Measurements from ENCODE around the gene HSD17B2. TPM values are rescaled to one million over a fixed set of nuclear protein-coding genes. Genes with fewer than 3 reads are reported as not detected.
A peak's percentile ranks its signal among the peaks of the same experiment; 100 is the strongest.

The HSD17B2 gene
- total RNA-seq, 1 donor from 2014 or later: 47.8 TPM

DNA sequence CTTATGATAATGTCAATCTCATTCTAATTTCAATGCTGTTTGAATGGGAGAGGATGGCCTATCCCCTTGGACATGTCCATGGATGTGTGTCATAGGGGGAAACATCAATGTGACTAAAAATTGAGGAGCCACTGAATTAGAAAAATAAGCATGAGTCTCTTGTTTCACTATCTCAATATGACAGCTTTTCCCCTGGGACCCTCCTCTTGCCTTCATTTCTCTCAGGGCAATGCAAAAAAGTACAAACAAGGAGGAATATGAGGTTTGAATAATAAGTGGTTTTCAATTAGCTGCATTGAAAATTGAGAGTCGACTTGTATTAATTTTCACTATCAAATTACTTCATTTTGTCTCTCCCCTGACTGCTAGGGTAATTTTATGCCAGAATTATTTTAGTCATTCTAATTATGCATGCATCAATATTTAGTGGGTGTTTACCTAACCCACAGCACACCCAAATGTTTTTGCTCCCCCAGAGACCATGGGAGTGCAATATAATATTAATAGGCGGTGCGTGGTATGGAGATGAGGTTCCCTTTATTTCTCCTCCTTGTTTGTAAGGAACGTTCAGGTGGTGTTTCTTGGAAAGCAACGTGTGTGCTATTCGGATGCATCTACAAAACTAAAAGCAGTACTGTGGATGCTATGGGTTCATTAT lies 17.0 kb upstream of the HSD17B2 start:
- DNase-seq (ENCODE audit: low spot score): no peak

- DNase-seq (ENCODE audit: low spot score): no peak
These were observed 15.5 kb upstream of the HSD17B2 start for GRCh38 chr16:82019535-82019934.

DNA sequence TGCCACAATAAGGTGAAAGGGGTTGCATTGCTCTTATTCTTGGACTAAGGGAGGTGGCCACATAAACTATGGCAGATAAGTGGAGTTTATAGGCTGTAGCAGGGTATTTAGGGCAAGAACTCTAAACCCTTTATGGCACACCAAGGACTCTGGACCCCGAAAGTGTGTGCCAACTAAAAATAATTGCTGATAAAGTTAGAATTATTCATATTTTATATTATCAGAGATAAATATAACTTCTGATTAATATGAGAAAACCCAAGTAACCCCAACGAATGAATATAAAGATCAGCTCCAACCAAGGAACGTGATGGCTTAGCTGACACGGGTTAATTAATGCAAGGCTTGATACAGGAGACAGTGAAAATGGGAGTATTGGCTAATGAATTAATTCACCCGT lies 15.0 kb upstream of the HSD17B2 start:
- DNase-seq (ENCODE audit: low spot score): no peak

DNA sequence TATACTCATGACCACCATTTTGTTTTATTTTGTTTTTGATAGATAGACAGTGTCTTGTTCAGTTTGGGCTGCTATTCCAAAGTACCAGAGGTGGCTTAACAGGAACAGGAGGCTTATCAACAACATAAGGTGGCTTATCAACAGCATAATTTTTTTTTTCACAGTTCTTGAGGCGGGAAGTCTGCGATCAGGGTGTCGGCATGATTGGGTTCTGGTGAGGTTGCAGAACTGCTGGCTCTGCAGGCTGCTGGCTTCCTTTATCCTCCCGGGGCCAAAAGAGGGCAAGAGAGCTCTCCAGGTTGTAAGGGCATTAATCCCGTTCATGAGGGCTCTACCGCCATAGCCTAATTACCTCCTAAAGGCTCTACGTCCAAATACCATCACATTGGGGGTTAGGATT lies 11.8 kb upstream of the HSD17B2 start:
- no peak for DNase-seq (ENCODE audit: low spot score)

DNA sequence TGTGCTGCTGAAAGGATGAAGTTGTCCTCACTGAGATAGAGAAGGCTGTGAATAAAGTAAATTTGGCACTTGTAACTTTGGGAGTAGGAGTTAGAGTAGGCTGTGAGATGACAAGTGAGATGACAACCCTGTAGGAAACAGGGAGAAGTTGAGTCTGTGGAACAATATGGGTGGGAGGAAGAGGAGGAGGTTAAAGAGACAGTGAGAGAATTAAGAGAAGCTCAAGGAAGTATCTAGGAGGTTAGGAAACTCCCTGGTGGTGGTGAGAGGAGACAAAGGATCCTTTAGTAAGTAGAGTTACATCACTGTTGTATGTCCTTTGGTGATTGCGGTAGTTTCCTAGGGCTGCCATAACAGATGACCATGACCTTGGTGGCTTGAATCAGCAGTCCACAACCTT lies 10.7 kb upstream of the HSD17B2 start:
- DNase-seq (ENCODE audit: low spot score): no peak

- no peak for DNase-seq (ENCODE audit: low spot score)
These were observed 10.2 kb upstream of the HSD17B2 start for GRCh38 chr16:82024883-82025282.

DNA sequence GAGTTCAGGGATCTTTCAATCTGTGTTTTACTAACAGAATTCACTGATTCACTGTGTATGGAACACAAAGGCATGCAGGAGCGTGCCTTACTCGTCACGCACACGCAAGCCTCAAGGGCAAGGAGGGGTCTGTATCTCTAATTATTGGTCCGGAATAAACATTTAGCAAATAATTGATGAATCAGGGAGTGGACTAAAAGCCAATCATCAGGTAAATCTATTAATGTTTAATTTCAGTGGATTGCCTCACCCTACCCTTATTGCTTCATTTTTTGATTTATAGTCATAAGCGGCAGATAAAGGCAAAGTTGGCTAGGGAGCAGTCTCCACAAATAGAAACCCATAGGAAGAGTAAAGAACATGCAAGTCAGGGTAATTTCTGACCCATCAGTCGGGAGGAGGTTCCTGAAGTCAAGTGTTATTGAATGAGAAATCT lies 7.4 kb upstream of the HSD17B2 start:
- no peak for DNase-seq (ENCODE audit: low spot score)

- no peak for DNase-seq (ENCODE audit: low spot score)
These were observed 3.7 kb upstream of the HSD17B2 start for GRCh38 chr16:82031116-82032084.

GRCh38 chr16:82033006-82033405 lies 2.0 kb upstream of the HSD17B2 start:
- DNase-seq (ENCODE audit: low spot score): no peak

GRCh38 chr16:82033683-82034300 lies 1.3 kb upstream of the HSD17B2 start:
- DNase-seq (ENCODE audit: low spot score): no peak

DNA sequence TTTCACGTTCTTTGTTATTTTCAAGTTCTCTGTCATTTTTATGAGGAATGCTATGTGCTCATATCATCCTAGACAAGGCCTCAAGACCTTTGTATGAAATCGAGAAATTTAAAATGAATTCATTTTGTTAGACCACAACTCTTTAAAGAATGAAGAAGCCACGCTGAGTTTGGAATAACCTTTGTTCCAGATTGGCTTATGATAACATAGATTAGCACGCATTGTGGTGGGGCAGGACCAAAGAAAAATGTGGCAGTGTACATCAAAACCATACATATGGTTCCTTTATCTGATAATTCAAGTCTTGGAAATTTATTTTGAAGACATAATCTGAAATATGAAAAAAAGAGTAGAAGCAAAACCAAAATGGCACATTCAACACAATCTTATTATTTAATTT lies 2.2 kb downstream of the HSD17B2 start:
- DNase-seq (ENCODE audit: low spot score): no peak

GRCh38 chr16:82037666-82038065 lies 2.6 kb downstream of the HSD17B2 start:
- no peak for DNase-seq (ENCODE audit: low spot score)

- DNase-seq (ENCODE audit: low spot score): no peak
These were observed 5.2 kb downstream of the HSD17B2 start for GRCh38 chr16:82040296-82040695.

DNA sequence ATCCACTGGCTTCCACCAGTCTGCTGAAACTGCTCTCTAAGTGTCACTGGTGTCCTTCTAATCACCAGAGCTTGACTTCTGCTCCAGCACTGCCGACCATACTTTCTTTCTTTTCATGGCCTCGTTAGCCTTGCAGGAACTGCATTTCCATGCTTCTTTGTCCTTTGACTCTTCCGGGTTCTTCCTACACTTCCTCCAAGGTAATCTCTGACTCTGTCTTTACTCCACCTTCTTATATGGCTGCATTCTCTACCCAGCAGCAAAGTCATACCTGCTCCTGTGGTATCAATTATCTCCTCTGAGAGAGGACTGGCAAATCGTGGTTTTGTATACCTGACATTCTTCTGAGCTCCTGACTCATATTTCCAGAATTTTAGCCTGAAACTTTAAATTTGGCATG lies 6.5 kb downstream of the HSD17B2 start:
- no peak for DNase-seq (ENCODE audit: low spot score)

DNA sequence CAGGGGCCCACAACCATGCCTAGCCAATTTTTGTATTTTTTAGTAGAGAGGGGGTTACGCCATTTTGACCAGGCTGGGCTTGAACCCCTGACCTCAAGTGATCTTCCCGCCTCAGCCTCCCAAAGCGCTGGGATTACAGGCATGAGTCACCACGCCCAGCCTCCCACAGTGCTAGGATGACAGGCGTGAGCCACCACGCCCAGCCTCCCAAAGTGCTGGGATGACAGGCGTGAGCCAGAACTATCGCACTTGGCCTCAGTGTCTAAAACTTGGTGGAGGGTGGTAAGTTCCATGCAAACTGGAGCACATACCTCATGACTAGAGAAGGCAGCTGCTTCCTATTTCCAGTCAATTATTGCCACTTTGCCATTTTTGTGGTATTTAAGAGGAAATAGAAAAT lies 7.1 kb downstream of the HSD17B2 start:
- no peak for DNase-seq (ENCODE audit: low spot score)

DNA sequence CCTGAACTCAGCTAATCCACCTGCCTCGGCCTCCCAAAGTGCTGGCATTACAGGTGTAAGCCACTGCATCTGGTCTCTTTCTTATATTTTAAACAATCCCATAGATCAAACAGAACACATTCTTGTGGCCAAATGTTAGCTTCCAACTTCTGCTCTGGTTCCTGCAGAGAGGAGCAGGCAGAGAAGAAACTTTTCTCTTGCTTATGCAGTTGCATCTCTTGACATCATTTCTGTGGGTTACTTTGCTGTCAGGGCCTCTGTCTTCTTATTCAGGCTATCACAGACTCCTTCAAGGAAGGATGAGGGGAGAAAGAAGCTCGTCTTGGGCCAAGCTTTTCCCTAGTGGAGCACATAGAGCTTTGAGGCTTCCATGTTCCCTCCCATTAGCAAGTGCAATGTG lies 7.8 kb downstream of the HSD17B2 start:
- DNase-seq (ENCODE audit: low spot score): peak; percentile 19

DNA sequence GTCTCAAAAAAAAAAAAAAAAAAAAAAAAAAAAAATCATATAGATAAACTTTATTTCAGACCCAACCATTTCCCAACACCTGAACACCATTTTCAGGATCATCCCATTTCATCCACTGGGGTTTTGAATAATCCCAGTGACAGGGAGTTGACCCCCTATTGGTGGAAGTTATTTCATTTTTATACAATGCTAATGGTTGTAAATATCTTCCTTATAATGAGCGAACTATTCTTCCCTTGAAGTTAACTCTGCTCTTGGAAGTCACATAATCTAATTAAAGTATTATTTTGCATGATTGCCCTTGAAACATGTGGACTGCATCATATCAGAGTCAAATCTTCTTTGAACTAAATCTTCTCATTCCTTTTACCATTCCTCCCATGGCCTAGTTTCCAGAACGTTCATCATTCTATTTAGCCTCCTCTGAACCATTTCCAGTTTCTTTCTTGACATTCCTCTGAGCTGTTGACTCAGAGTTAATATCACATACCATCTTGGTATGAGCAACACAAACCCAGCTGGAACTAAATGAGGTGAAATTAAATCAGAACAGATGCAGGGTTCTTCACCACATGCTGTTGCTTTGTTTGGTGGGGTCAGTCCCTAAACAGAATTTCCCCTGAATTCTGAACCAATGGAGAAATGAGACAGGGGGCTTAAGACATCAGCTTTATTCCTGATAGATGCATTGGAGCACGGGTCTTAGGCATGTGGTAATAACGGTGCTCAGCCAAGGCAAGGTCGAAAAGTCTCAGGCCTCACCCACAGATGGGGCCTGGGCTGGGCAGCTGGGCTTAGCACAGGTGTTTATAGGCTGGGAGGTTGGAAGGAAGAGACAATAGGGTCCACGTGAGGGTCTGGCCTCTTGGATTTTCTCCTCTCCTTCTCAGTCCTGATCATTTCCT lies 8.9 kb downstream of the HSD17B2 start:
- DNase-seq (ENCODE audit: low spot score): no peak

DNA sequence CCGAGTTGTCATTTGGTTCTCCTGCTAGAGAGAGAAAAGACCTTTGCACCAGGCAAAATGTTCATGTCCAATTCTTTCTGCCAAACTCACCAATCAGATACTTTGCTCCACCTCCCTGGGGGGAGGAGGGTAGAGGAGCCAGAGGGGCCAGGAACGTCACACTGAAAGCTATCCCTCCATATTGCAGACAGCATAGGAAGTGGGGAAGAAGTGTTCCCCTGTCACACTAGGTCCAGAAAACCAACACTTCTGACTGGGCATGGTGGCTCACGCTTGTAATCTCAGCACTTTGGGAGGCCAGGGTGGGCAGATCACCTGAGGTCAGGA lies 9.5 kb downstream of the HSD17B2 start:
- no peak for DNase-seq (ENCODE audit: low spot score)

- DNase-seq (ENCODE audit: low spot score): no peak
These were observed 10.4 kb downstream of the HSD17B2 start for GRCh38 chr16:82045465-82045864.

DNA sequence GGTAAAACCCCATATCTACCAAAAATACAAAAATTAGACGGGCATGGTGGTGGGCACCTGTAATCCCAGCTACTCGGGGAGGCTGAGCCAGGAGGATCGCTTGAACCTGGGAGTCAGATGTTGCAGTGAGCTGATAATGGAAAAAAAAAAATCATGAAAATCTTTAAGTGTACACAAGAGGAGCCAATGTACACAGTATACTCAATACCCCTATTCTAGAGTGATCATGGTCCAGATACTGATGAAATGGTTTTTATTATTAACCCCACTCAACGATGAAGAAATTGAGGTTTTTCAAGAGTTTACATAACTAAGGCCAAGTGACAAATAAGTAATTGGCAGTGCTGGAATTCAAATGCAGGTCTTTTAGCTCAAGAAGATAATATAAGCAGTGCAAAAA lies 11.5 kb downstream of the HSD17B2 start:
- no peak for DNase-seq (ENCODE audit: low spot score)

- DNase-seq (ENCODE audit: low spot score): no peak
These were observed 11.9 kb downstream of the HSD17B2 start for GRCh38 chr16:82046941-82047340.

DNA sequence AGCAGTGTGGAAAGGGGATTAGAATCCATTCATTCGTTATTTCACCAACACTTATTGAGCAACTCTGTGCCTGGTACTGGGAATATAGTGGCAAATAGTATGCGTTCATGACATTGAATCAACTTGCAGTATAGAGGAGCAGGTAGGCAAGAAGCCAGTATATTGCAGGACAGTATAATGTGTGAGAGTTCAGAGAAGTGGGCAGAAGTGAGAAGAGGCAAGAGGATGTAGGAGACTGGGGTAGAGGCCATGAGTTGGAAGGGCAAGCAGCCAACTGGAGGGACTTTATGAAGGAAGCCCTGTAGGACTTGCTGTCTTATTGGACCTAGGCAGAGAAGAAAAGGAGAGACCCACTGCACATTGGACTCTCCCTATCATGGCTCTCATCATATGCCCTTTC lies 12.3 kb downstream of the HSD17B2 start:
- DNase-seq (ENCODE audit: low spot score): no peak

Data from ureter (tissue), 1 donor.